HG03196 (cell line): ENCODE results near the gene PROSER2.
"Not testable (repeated sequence)": the region's sequence is repeated elsewhere in the genome, so short reads cannot be mapped to it uniquely, and the experiment has no call there.

Experiments
- ATAC-seq: cut with Tn5 transposase; IDR thresholded peaks from one replicate; pipeline ENCODE4 v1.9.1; 2021; ENCODE audit not compliant: unreplicated experiment

PROSER2 gene

GRCh38 chr10:11832042-11832441 lies 8.9 kb downstream of the PROSER2 start:
- ATAC-seq = no peak

- no peak for ATAC-seq
These were observed 11.9 kb downstream of the PROSER2 start for GRCh38 chr10:11835061-11835460.

DNA sequence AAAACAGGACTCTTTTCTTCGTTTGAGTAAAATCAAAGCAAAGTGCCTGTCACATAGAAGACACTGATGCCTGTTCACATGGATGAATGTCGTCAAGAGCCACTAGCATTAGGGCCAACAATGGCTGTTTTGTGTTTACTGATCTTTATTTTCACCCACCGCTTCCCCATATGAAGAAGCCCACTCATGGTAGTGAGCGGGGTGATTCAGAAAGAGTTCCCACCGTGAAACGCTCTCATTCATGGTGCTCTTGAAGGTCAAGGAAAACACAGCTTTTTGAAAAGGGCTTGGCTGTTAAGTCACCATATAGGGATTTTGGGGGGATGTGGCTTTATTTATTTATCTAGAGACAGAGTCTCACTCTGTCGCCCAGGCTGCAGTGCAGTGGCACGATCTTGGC lies 12.5 kb downstream of the PROSER2 start:
- ATAC-seq = no peak

GRCh38 chr10:11837372-11838161 lies 14.4 kb downstream of the PROSER2 start:
- ATAC-seq = no peak

GRCh38 chr10:11838298-11838852 lies 15.2 kb downstream of the PROSER2 start:
- ATAC-seq = no peak

DNA sequence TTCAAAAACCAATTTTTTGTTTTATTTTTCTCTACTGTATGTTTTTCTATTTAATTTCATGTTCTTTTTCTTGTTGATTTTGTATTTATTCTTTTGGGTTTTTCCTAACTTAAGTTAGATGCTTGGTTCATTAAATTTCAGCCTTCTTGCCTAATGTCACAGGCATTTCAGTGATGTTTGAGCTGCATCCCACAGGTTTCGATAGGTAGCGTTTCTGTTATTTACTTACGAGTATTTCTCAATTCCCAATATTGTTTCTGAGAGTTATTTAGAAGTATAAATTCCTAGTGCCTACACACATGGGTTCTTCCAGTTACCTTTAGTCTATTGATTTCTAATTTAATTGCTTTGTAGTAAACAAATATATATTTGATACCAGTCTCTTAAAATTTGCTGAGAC lies 18.2 kb downstream of the PROSER2 start:
- no peak for ATAC-seq

GRCh38 chr10:11842411-11842810 lies 19.3 kb downstream of the PROSER2 start:
- no peak for ATAC-seq

GRCh38 chr10:11845113-11845512 lies 22.0 kb downstream of the PROSER2 start:
- no peak for ATAC-seq

DNA sequence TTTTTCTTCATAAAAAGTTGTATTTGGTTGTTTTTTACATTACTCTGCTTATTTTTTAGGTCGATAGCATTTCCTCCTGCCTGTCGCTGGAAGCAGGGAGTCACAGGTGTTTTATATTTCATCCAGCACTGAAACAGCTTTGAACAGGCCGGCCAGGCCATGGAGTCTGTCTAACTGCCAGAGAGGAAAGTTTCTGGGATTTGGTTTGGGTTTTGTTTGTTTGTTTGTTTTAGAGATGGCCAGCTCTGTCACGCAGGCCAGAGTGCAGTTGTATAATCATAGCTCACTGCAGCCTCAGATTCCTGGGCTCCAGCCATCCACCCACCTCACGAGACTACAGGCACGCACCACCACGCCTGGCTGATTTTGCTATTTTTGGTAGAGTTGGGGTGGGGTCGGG lies 23.4 kb downstream of the PROSER2 start:
- ATAC-seq = no peak

GRCh38 chr10:11849277-11849676 lies 26.1 kb downstream of the PROSER2 start:
- ATAC-seq = no peak

- no peak for ATAC-seq
These were observed 26.8 kb downstream of the PROSER2 start for GRCh38 chr10:11849911-11850310.

- no peak for ATAC-seq
These were observed 28.8 kb downstream of the PROSER2 start for GRCh38 chr10:11851910-11852309.

DNA sequence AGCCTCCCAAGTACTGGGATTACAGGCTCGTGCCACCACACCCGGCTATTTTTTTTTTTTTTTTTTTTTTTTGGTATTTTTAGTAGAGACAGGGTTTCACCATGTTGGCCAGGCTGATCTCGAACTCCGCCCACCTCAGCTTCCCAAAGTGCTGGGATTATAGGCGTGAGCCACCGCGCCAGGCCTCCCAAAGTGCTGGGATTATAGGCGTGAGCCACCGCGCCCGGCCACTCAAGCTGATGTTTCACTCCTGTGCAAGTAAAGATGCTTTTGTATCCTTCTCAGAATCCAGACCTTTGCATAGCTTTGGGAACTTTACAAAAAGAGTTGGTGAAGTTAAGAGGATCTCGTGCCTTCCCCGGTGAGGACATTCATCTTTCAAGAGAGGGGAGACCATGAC lies 29.5 kb downstream of the PROSER2 start:
- not testable (repeated sequence) for ATAC-seq

DNA sequence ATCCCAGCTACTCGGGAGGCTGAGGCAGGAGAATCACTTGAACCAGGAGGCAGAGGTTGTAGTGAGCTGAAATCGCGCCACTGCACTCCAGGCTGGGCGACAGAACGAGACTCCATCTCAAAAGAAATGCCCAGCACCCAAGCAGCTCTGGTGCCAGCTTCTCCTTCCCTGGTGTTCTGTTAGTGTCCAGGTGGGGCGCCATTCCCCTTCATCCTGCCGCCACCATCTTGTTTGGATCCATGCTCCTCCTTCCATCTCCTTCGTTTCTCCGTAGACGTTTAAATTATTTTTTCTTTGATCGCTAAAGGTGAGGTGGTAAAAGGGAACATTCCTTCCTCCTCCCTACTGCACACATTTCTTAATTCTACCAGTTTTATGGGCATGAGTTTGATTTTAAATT lies 30.3 kb downstream of the PROSER2 start:
- ATAC-seq = no peak

DNA sequence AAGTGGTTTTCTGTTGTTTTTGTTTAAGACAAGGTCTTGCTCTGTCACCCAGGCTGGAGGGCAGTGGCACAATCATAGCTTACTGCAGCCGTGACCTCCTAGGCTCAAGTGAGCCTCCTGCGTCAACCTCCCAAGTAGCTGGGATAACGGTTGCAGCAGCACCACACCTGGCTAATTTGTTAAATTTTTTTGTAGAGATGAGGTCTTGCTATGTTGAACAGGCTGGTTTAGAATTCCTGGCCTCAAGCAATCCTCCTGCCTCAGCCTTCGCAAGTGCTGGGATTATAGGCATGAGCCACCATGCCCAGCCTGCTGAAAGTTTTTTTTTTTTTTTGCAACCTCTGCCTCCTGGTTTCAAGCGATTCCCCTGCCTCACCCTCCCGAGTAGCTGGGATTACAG lies 31.1 kb downstream of the PROSER2 start:
- no peak for ATAC-seq

GRCh38 chr10:11856089-11856488 lies 32.9 kb downstream of the PROSER2 start:
- ATAC-seq = no peak

- no peak for ATAC-seq
These were observed 33.5 kb downstream of the PROSER2 start for GRCh38 chr10:11856678-11857077.

DNA sequence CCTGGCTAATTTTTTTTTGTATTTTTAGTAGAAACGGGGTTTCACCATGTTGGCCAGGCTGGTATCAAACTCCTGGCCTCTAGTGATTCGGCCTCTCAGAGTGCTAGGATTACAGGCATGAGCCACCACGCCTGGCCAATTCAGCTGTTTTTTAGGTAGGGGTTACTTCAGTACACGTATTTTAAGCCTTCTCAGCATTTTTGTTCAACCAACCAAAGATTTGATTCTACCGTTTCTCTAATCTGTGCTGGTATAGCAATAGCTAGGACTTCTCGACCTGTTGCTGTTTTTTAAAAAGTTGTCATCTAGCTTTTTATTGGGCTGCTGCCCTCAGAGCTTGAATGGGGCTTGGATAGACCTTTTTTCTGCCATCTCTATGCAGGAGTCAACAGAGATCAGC lies 34.9 kb downstream of the PROSER2 start:
- no peak for ATAC-seq

DNA sequence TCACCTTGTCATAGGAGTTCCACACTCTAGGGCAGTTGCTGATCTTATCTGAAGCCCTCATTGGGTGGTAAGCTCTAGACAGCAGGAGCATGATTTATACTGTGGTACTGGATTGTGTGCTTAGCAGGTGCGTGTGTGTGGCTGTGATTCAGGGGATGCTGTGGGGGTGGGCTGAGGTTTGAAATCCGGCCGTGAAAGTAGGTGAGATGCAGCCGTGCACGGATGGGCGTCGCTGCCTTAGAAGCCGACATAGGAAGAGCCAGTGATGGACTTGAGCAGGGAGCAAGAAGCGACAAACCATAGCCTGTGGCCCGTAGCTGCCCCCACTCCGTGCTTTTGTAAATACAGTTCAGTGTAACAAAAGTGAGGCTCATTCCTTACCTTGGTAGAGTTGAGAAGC lies 38.2 kb downstream of the PROSER2 start:
- ATAC-seq = no peak

GRCh38 chr10:11861811-11862428 lies 38.8 kb downstream of the PROSER2 start:
- no peak for ATAC-seq

DNA sequence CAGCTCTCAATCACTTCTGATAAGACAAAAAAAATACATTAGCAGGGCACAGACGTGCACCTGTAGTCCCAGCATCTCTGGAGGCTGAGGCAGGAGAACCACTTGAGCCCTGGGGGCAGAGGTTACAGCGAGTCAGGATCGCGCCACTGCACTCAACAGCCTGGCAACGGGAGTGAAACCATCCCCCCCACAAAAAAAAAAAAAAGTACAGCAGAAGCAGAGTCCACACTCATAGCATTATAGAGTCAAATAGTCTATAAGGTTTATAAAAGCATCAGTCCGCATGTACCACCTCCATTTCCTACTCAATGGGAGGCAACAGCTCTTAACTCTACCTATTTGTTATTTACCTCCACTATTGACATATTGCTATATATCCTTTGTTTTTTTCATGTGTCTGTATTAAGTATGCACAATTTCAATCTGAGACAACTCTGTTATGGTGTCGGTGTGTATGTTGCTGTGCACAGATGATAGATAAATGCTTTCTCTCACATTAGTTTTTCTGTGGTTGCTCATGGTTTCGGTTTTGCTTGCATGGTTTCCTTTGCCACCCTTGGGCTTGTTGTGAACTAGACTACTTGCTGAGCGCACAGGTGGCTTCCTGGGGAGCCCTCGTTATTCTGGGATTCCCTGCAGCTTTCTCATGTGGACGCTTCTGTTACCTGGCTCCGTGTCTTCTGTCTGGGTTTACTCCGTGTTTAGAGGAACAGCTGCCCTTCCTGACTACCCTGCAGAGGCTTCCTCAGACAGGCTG lies 40.4 kb downstream of the PROSER2 start:
- peak; percentile 94 for ATAC-seq

- no peak for ATAC-seq
These were observed 41.6 kb downstream of the PROSER2 start for GRCh38 chr10:11864727-11865126.
